NB4 (cell line): ENCODE data around the gene GCH1.
"Not testable (repeated sequence)": the region's sequence is repeated elsewhere in the genome, so short reads cannot be mapped to it uniquely, and the experiment has no call there.

Experiments used
- DNase-seq: peaks from one replicate; pipeline ENCODE4 v3.0.0; 2010; ENCODE audit warnings: low read depth
- H3K4me3 ChIP-seq: one replicate; pipeline ENCODE4 v1.5.1; 2011; ENCODE audit warnings: mild to moderate bottlenecking, low read depth, low read length, moderate library complexity
- MYC ChIP-seq: IDR thresholded peaks from 2 replicates; pipeline ENCODE4 v1.6.1; 2011; ENCODE audit warnings: low read depth, low read length
- POLR2A ChIP-seq: IDR thresholded peaks from 2 replicates; pipeline ENCODE4 v1.6.1; 2011; ENCODE audit warnings: mild to moderate bottlenecking; ENCODE audit not compliant: insufficient read length; ENCODE audit errors: extremely low read depth
- TF ChIP-seq, protein P1 (sequence below): IDR thresholded peaks from 2 replicates; pipeline ENCODE4 v1.6.1; 2011; ENCODE audit warnings: low read depth, low read length
- TF ChIP-seq, protein P2 (sequence below): IDR thresholded peaks from one replicate; pipeline ENCODE4 v1.5.1; 2012; ENCODE audit warnings: low read depth, low read length

The GCH1 gene

GRCh38 chr14:54927551-54927950, 24.9 kb upstream of the GCH1 start:
- TF ChIP-seq POLR2A, result no peak
- TF ChIP-seq, protein P1, sequence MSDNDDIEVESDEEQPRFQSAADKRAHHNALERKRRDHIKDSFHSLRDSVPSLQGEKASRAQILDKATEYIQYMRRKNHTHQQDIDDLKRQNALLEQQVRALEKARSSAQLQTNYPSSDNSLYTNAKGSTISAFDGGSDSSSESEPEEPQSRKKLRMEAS, result no peak
- no peak for TF ChIP-seq MYC
- TF ChIP-seq, protein P2, sequence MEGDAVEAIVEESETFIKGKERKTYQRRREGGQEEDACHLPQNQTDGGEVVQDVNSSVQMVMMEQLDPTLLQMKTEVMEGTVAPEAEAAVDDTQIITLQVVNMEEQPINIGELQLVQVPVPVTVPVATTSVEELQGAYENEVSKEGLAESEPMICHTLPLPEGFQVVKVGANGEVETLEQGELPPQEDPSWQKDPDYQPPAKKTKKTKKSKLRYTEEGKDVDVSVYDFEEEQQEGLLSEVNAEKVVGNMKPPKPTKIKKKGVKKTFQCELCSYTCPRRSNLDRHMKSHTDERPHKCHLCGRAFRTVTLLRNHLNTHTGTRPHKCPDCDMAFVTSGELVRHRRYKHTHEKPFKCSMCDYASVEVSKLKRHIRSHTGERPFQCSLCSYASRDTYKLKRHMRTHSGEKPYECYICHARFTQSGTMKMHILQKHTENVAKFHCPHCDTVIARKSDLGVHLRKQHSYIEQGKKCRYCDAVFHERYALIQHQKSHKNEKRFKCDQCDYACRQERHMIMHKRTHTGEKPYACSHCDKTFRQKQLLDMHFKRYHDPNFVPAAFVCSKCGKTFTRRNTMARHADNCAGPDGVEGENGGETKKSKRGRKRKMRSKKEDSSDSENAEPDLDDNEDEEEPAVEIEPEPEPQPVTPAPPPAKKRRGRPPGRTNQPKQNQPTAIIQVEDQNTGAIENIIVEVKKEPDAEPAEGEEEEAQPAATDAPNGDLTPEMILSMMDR, result no peak
- no peak for DNase-seq
- no peak overlapping the region for H3K4me3 ChIP-seq

- DNase-seq, H3K4me3 ChIP-seq: not testable (repeated sequence)
Observed at GRCh38 chr14:54926570-54926969, 23.9 kb upstream of the GCH1 start.

- no peak overlapping the region for H3K4me3 ChIP-seq
- DNase-seq, result no peak
- TF ChIP-seq, protein P1, result no peak
- no peak for TF ChIP-seq POLR2A
- TF ChIP-seq MYC, result no peak
- TF ChIP-seq, protein P2, result no peak
Observed at GRCh38 chr14:54922598-54922997, 20.0 kb upstream of the GCH1 start.

DNA sequence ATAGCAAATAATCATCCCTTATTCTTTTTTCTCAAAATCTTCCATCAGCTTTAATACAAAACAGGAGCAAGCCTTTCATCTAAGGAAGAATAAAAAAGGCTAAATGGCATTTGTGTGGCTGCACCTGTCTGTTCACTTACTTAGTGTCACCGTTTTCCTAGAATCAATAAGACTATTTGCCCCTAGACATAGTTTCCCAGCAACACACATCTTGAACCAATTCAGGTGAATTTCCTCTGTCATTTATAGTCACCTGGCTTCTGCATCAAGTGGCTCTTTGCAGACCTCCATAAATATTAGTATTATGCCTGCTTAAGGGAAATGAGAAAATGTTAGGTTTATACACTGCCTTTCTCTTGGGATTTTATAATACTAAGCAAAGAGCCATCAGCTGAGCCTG, 17.4 kb upstream of the GCH1 start:
- H3K4me3 ChIP-seq, result no peak overlapping the region
- no peak for DNase-seq
- no peak for TF ChIP-seq MYC
- TF ChIP-seq, protein P1, result no peak
- TF ChIP-seq, protein P2, result no peak
- no peak for TF ChIP-seq POLR2A

DNA sequence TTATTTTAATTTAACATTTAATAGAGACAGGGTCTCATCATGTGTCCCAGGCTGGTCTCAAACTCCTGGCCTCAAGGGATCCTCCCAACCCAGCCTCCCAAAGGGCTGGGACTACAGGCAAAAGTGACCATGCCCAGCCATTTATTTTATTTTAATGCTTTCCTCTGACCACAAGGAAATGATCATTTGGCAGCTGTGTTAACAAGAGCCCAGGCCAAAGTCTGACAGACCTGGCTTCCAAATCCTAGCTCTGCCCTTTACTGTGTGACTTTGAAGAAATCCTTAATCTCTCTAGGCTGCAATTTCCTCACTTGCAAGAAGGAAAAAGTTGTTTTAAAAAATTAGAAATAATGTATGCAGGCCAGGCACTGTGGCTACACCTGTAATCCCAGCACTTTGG, 16.7 kb upstream of the GCH1 start:
- no peak overlapping the region for H3K4me3 ChIP-seq
- DNase-seq, result no peak
- TF ChIP-seq MYC (no peak), POLR2A (no peak)
- TF ChIP-seq, protein P1, result no peak
- TF ChIP-seq, protein P2, result no peak

DNA sequence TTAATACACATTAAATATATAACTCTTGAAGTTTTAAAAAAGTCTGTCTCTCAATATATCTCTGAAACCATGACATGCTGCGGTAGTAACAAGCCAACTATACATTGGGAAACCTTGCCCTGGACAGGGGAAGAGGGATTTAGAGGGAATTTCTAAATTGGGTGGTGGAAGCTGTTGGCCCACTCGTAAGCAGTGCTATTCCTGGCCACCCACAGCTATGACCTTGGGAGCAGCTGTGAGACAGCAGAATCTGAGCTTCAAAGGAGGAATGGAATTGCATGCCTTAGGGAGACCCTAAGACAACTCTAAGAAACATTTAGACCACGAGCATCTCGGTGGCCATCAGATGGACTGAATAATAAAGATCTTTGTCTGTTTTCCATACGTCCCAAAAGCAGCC, 15.8 kb upstream of the GCH1 start:
- TF ChIP-seq POLR2A (no peak), MYC (no peak)
- TF ChIP-seq, protein P2, result no peak
- TF ChIP-seq, protein P1, result no peak
- no peak overlapping the region for H3K4me3 ChIP-seq
- no peak for DNase-seq
